HL-60 (cell line): ENCODE measurements around the gene SIL1.

Experiments
- DNase-seq, 2 experiments: peaks; one replicate each; pipeline ENCODE4 v3.0.0-alpha.2; 2010 to 2020; ENCODE audit warnings: low read depth in 1 of 2, low spot score in 1 of 2
- H3K27ac ChIP-seq: fragments of 250-450 bp; sonication (Bioruptor Pico); replicated peaks from 2 replicates; pipeline ENCODE4 v1.5.1; 2020; ENCODE audit warnings: mild to moderate bottlenecking, moderate library complexity
- H3K27me3 ChIP-seq: fragments of 250-450 bp; sonication (Bioruptor Pico); 2 replicates; pipeline ENCODE4 v1.5.1; 2021; ENCODE audit warnings: mild to moderate bottlenecking, moderate library complexity; ENCODE audit not compliant: insufficient read depth, poor library complexity, severe bottlenecking
- H3K4me3 ChIP-seq: replicated peaks from 2 replicates; pipeline ENCODE4 v1.5.1; 2011; ENCODE audit warnings: mild to moderate bottlenecking, control low read depth, low read length; ENCODE audit not compliant: insufficient read depth
- CTCF ChIP-seq: IDR thresholded peaks from one replicate; pipeline ENCODE4 v1.5.1; 2011; ENCODE audit warnings: low read length, control low read depth, inconsistent platforms; ENCODE audit not compliant: insufficient read depth
- GABPA ChIP-seq: IDR thresholded peaks from 2 replicates; pipeline ENCODE4 v1.6.1; 2012; ENCODE audit warnings: low read depth
- POLR2AphosphoS5 ChIP-seq: IDR thresholded peaks from 2 replicates; pipeline ENCODE4 v1.6.1; 2012; ENCODE audit warnings: low read depth
- REST ChIP-seq: IDR thresholded peaks from 2 replicates; pipeline ENCODE4 v1.6.1; 2012; ENCODE audit warnings: low read depth; ENCODE audit not compliant: insufficient replicate concordance
- SPI1 ChIP-seq: IDR thresholded peaks from 2 replicates; pipeline ENCODE4 v1.6.1; 2012; ENCODE audit warnings: low read depth, mild to moderate bottlenecking, borderline replicate concordance

SIL1 gene

GRCh38 chr5:139052975-139053374, 145.2 kb downstream of the SIL1 start:
- Histone ChIP-seq H3K27ac (no peak overlapping the region), H3K27me3 (no peaks in the 10 kb centered on the region), H3K4me3 (no peak overlapping the region)
- DNase-seq = no peak
- no peak for TF ChIP-seq SPI1
- no peak for TF ChIP-seq POLR2AphosphoS5

GRCh38 chr5:139051392-139051791, 146.8 kb downstream of the SIL1 start:
- no peak overlapping the region for H3K27ac ChIP-seq
- no peak overlapping the region for H3K4me3 ChIP-seq
- no peak for TF ChIP-seq SPI1
- H3K27me3 ChIP-seq = no peaks in the 10 kb centered on the region
- no peak for DNase-seq

- H3K4me3 ChIP-seq = no peak overlapping the region
- TF ChIP-seq SPI1 (no peak), REST (no peak), CTCF (no peak), GABPA (no peak), POLR2AphosphoS5 (no peak)
- no peaks in the 10 kb centered on the region for H3K27me3 ChIP-seq
- DNase-seq = no peak
- H3K27ac ChIP-seq = no peak overlapping the region
Measured at GRCh38 chr5:139050432-139050831, 147.7 kb downstream of the SIL1 start.

GRCh38 chr5:139049780-139050179, 148.4 kb downstream of the SIL1 start:
- Histone ChIP-seq H3K27ac (no peak overlapping the region), H3K4me3 (no peak overlapping the region), H3K27me3 (no peaks in the 10 kb centered on the region)
- TF ChIP-seq POLR2AphosphoS5 (no peak), SPI1 (no peak), CTCF (no peak), REST (no peak), GABPA (no peak)
- DNase-seq = no peak

GRCh38 chr5:139046551-139046950, 151.6 kb downstream of the SIL1 start:
- H3K27ac ChIP-seq = no peak overlapping the region
- H3K4me3 ChIP-seq = no peak overlapping the region
- DNase-seq = no peak
- no peaks in the 10 kb centered on the region for H3K27me3 ChIP-seq
- TF ChIP-seq GABPA = no peak
